ENCODE data around the gene ANKRD12.

DNA sequence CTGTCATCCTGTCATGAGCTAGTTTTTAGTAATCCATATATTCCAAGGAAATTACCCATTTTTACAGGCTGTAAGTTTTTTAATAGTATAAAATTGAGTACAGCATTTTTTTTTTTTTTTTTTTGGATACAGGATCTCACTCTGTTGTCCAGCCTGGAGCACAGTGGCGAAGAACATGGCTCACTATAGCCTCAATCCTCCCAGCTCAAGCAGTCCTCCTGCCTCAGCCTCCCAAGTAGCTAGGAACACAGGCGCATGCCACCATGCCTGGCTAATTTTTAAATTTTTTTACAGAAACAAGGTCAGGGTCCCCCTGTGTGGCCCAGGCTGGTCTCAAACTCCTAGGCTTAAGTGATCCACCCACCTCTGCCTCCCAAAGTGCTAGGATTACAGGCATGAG is 56.5 kb downstream of the ANKRD12 start:
- TF ChIP-seq CTCF (IDR thresholded peaks at IDR 0.05) = no peak
- TF ChIP-seq POLR2A (IDR thresholded peaks at IDR 0.05) = no peak

Measured in esophagus squamous epithelium (tissue), 4 donors.